DMS114 treated with DMSO at 0.1 percent for 48 hours (cell line): ENCODE data around the gene TXN2.
"Not testable (repeated sequence)": the region's sequence is repeated elsewhere in the genome, so short reads cannot be mapped to it uniquely, and the experiment has no call there.

Experiments
- DNase-seq: peaks from one replicate; lab custom pipeline; 2025; ENCODE audit not compliant: unreplicated experiment; lab: John Stamatoyannopoulos, UW

The TXN2 gene

GRCh38 chr22:36456464-36456845, 25.0 kb downstream of the TXN2 start:
- no peak for DNase-seq

- DNase-seq, result no peak
Measured at GRCh38 chr22:36455571-36456463, 25.6 kb downstream of the TXN2 start.

GRCh38 chr22:36454916-36455570, 26.4 kb downstream of the TXN2 start:
- peak; percentile 63 for DNase-seq

GRCh38 chr22:36453855-36454378, 27.5 kb downstream of the TXN2 start:
- no peak for DNase-seq

GRCh38 chr22:36452978-36453607, 28.3 kb downstream of the TXN2 start:
- DNase-seq, result not testable (repeated sequence)

GRCh38 chr22:36452250-36452977, 29.0 kb downstream of the TXN2 start:
- DNase-seq, result no peak

GRCh38 chr22:36450923-36451322, 30.5 kb downstream of the TXN2 start:
- DNase-seq, result not testable (repeated sequence)

GRCh38 chr22:36449596-36450175, 31.8 kb downstream of the TXN2 start:
- DNase-seq, result no peak

GRCh38 chr22:36447632-36448031, 33.8 kb downstream of the TXN2 start:
- no peak for DNase-seq

GRCh38 chr22:36445158-36445668, 36.2 kb downstream of the TXN2 start:
- DNase-seq, result no peak

GRCh38 chr22:36443198-36443770, 38.2 kb downstream of the TXN2 start:
- no peak for DNase-seq

- no peak for DNase-seq
Measured at GRCh38 chr22:36442506-36443197, 38.8 kb downstream of the TXN2 start.

GRCh38 chr22:36440429-36441002, 40.9 kb downstream of the TXN2 start:
- no peak for DNase-seq

- no peak for DNase-seq
Measured at GRCh38 chr22:36439481-36440271, 41.8 kb downstream of the TXN2 start.

GRCh38 chr22:36435516-36436415, 45.7 kb downstream of the TXN2 start:
- DNase-seq, result no peak

- no peak for DNase-seq
Measured at GRCh38 chr22:36433318-36434231, 47.9 kb downstream of the TXN2 start.
